GM23248 (cell line): ENCODE data around the gene REXO5. TPM values are rescaled to one million over a fixed set of nuclear protein-coding genes. Genes with fewer than 3 reads are reported as not detected.

ENCODE experiments used
- DNase-seq: peaks from one replicate; pipeline ENCODE4 v3.0.0-alpha.2; 2015
- H2AFZ ChIP-seq: fragments of 200-600 bp; sonication (generic); 2 replicates; pipeline ENCODE4 v1.6.1; 2016; ENCODE audit warnings: antibody characterized with exemption
- H3F3A ChIP-seq: fragments of 200-600 bp; sonication (generic); 2 replicates; pipeline ENCODE4 v1.6.1; 2016; ENCODE audit warnings: mild to moderate bottlenecking, antibody characterized with exemption, mixed run types; ENCODE audit not compliant: insufficient read depth
- H3K27ac ChIP-seq: fragments of 200-600 bp; sonication (generic); 2 replicates; pipeline ENCODE4 v1.5.1; 2016; ENCODE audit warnings: mild to moderate bottlenecking
- H3K27me3 ChIP-seq: fragments of 200-600 bp; sonication (generic); replicated peaks from 2 replicates; pipeline ENCODE4 v1.6.1; 2016; ENCODE audit warnings: mild to moderate bottlenecking; ENCODE audit not compliant: insufficient read depth
- H3K36me3 ChIP-seq: fragments of 200-600 bp; sonication (generic); 2 replicates; pipeline ENCODE4 v1.6.1; 2016; ENCODE audit warnings: low read depth, mild to moderate bottlenecking
- H3K4me1 ChIP-seq: fragments of 200-600 bp; sonication (generic); 2 replicates; pipeline ENCODE4 v1.6.1; 2016; ENCODE audit warnings: mild to moderate bottlenecking; ENCODE audit not compliant: insufficient read depth
- H3K4me2 ChIP-seq: fragments of 200-600 bp; sonication (generic); one replicate; pipeline ENCODE4 v1.6.1; 2016; ENCODE audit warnings: mild to moderate bottlenecking; ENCODE audit not compliant: unreplicated experiment
- H3K4me3 ChIP-seq: fragments of 200-600 bp; sonication (generic); 2 replicates; pipeline ENCODE4 v1.5.1; 2016; ENCODE audit warnings: mild to moderate bottlenecking
- H3K79me2 ChIP-seq: fragments of 200-600 bp; sonication (generic); 2 replicates; pipeline ENCODE4 v1.6.1; 2016; ENCODE audit warnings: mild to moderate bottlenecking; ENCODE audit not compliant: insufficient read depth
- H3K9ac ChIP-seq: fragments of 200-600 bp; sonication (generic); 2 replicates; pipeline ENCODE4 v1.6.1; 2016; ENCODE audit warnings: mild to moderate bottlenecking
- H3K9me2 ChIP-seq: fragments of 200-600 bp; sonication (generic); 2 replicates; pipeline ENCODE4 v1.6.1; 2016; ENCODE audit warnings: mixed run types, mild to moderate bottlenecking, moderate library complexity; ENCODE audit not compliant: insufficient read depth
- H3K9me3 ChIP-seq: fragments of 200-600 bp; sonication (generic); one replicate; pipeline ENCODE4 v1.6.1; 2017; ENCODE audit warnings: low read depth
- H4K20me1 ChIP-seq: fragments of 200-600 bp; sonication (generic); 2 replicates; pipeline ENCODE4 v1.6.0; 2016; ENCODE audit not compliant: insufficient read depth
- EZH2 ChIP-seq: fragments of 200-600 bp; sonication (generic); IDR thresholded peaks from 2 replicates; pipeline ENCODE4 v1.6.1; 2018; ENCODE audit warnings: antibody characterized with exemption, mild to moderate bottlenecking; ENCODE audit not compliant: insufficient read depth, poor library complexity, severe bottlenecking
- EZH2phosphoT487 ChIP-seq: fragments of 200-600 bp; sonication (generic); IDR thresholded peaks from 2 replicates; pipeline ENCODE4 v1.6.1; 2018; ENCODE audit warnings: antibody characterized with exemption, moderate library complexity, mild to moderate bottlenecking, low read depth; ENCODE audit not compliant: insufficient read depth
- WGBS, 2 experiments: methylation state at CpG; one replicate each; pipeline ENCODE4 v1.1.6; 2015 to 2017; ENCODE audit warnings: low lambda C conversion rate in 2 of 2, low coverage in 1 of 2; ENCODE audit errors: missing lambda C conversion rate in 2 of 2; 5-methylcytosine and 5-hydroxymethylcytosine counted together
- in situ Hi-C: fragments of 300-500 bp; cut with MboI; formaldehyde crosslinking; loops from 2 replicates; pipeline ENCODE4 v1.15.0; 2020
- polyA plus RNA-seq: library from polyadenylated mRNA; unstranded; fragments of >200 nt; fragmentation: Nextera tagmentation; extraction: Ambion mirVana; gene quantifications from 2 replicates; pipeline ENCODE4 v1.2.1, GENCODE V29; 2016
- total RNA-seq: library from RNA; depleted of rRNA; stranded (reverse); fragments of >200 nt; shearing (Covaris generic); gene quantifications from 2 replicates; pipeline ENCODE4 v1.2.3, GENCODE V29; 2014

REXO5 gene
- total and polyA plus RNA-seq, 2 experiments from 2014 or later = 3.5 to 7.0 TPM

DNA sequence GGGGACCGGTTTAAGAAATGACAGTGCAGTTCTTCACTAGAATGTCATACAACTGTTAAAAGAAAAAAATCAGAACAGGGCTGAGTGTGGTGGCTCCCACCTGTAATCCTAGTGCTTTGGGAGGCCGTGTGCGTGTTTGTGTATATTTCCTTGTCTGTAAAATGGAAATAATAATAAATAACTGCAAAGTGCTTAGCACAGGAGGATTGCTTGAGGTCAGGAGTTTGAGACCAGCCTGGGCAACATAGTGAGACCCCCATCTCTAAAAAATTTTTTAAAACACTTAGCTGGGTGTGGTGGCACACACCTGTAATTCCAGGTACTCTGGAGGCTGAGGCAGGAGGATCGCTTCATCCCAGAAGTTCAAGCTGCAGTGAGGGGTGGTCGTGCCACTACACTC, 40.0 kb upstream of the REXO5 start:
- Histone ChIP-seq H3K9me2 (no peaks in the 10 kb centered on the region), H3K27ac (no peak overlapping the region), H2AFZ (no peak overlapping the region), H4K20me1 (no peaks in the 10 kb centered on the region), H3K4me1 (no peaks in the 10 kb centered on the region), H3K27me3 (no peaks in the 10 kb centered on the region), H3K79me2 (no peaks in the 10 kb centered on the region), H3K4me2 (no peak overlapping the region), H3K9me3 (no peaks in the 10 kb centered on the region), H3F3A (no peaks in the 10 kb centered on the region), H3K36me3 (no peaks in the 10 kb centered on the region), H3K4me3 (no peak overlapping the region), H3K9ac (no peak overlapping the region)
- no peak for DNase-seq
- in situ Hi-C loops = no loop called here
- TF ChIP-seq EZH2phosphoT487 (no peak), EZH2 (no peak)
- WGBS, 2 experiments = 69 to 70% methylated on average over 5 of the region's 5 CpGs

DNA sequence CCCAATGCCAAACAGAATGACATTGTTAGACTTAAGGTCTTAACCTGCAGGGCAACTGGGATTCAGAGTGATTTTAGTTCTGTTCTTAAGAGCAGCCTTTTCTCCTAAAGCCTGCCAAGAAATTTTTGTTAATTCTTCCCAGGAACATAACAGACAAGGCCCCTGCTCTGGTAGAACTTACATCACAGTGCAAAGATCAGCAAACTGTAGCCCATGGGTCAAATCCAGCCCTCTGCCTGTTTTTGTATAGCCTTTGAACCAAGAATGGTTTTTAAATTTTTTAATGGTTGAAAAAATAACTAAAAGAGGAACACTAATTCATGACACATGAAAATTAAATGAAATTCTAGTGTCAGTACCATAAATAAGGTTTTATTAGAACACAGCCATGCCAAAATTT, 38.8 kb upstream of the REXO5 start:
- in situ Hi-C loops = no loop called here
- H3K9ac ChIP-seq = no peak overlapping the region
- H3K27ac ChIP-seq = no peak overlapping the region
- H3K9me3 ChIP-seq = no peaks in the 10 kb centered on the region
- no peaks in the 10 kb centered on the region for H3K27me3 ChIP-seq
- TF ChIP-seq EZH2phosphoT487 = no peak
- TF ChIP-seq EZH2 = no peak
- H3K9me2 ChIP-seq = no peaks in the 10 kb centered on the region
- no peak overlapping the region for H3K4me3 ChIP-seq
- DNase-seq = no peak
- H3K79me2 ChIP-seq = no peaks in the 10 kb centered on the region
- H3K4me2 ChIP-seq = no peak overlapping the region
- no peaks in the 10 kb centered on the region for H3F3A ChIP-seq
- H2AFZ ChIP-seq = no peak overlapping the region
- no peaks in the 10 kb centered on the region for H3K4me1 ChIP-seq
- H4K20me1 ChIP-seq = no peaks in the 10 kb centered on the region
- H3K36me3 ChIP-seq = no peaks in the 10 kb centered on the region

DNA sequence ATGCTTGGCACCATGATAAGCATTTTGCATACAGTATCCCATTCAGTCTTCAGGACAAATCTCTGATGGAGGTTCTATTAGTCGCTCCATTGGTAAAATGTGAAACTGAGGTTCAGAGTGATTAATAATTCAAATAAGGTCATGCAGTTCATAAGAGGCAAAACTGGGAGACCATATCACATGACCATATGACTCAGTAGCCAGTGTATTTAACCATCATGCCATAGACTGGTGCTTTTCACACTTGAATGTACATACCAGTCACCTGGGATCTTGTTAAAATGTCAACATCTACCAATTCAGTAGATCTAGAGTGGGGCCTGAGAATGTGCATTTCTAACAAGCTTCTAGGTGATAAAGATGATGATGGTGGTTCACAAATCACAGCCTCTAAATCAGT, 38.2 kb upstream of the REXO5 start:
- H3F3A ChIP-seq = no peaks in the 10 kb centered on the region
- H3K79me2 ChIP-seq = no peaks in the 10 kb centered on the region
- no peak overlapping the region for H3K4me2 ChIP-seq
- DNase-seq = no peak
- H3K27me3 ChIP-seq = no peaks in the 10 kb centered on the region
- no peaks in the 10 kb centered on the region for H4K20me1 ChIP-seq
- H3K4me1 ChIP-seq = no peaks in the 10 kb centered on the region
- no peaks in the 10 kb centered on the region for H3K9me3 ChIP-seq
- H3K9ac ChIP-seq = no peak overlapping the region
- H2AFZ ChIP-seq = no peak overlapping the region
- TF ChIP-seq EZH2phosphoT487 = no peak
- no peak for TF ChIP-seq EZH2
- in situ Hi-C loops = no loop called here
- no peak overlapping the region for H3K4me3 ChIP-seq
- 83 to 96% methylated on average over 1 of the region's 1 CpG for WGBS, 2 experiments
- no peaks in the 10 kb centered on the region for H3K9me2 ChIP-seq
- no peaks in the 10 kb centered on the region for H3K36me3 ChIP-seq
- H3K27ac ChIP-seq = no peak overlapping the region

DNA sequence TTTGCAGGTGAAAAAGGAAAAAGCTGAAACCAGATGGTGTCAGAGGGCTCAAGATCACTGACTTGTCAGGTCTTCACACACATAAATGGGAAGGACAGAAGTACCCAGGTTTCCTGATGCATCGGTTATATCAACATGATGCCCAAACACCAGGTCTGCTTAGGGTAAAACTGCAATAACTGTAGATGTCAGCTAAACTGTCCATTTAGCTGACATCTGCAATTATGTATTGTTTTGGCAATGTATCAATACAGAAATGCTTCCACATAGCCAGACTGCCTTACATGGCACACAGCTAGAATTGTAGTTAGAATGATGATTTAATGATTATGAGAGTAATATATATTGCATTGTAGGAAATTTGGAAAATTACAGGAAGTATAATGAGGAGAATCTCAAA, 37.5 kb upstream of the REXO5 start:
- no peaks in the 10 kb centered on the region for H3K4me1 ChIP-seq
- H3K4me2 ChIP-seq = no peak overlapping the region
- no peaks in the 10 kb centered on the region for H3K9me2 ChIP-seq
- H3K27ac ChIP-seq = no peak overlapping the region
- H3K36me3 ChIP-seq = no peaks in the 10 kb centered on the region
- no peaks in the 10 kb centered on the region for H3K9me3 ChIP-seq
- in situ Hi-C loops = no loop called here
- no peak for DNase-seq
- TF ChIP-seq EZH2 (no peak), EZH2phosphoT487 (no peak)
- H2AFZ ChIP-seq = no peak overlapping the region
- no peak overlapping the region for H3K4me3 ChIP-seq
- H3K9ac ChIP-seq = no peak overlapping the region
- H3K27me3 ChIP-seq = no peaks in the 10 kb centered on the region
- 0 to 8% methylated on average over 1 of the region's 1 CpG for WGBS, 2 experiments
- H3F3A ChIP-seq = no peaks in the 10 kb centered on the region
- H3K79me2 ChIP-seq = no peaks in the 10 kb centered on the region
- H4K20me1 ChIP-seq = no peaks in the 10 kb centered on the region

DNA sequence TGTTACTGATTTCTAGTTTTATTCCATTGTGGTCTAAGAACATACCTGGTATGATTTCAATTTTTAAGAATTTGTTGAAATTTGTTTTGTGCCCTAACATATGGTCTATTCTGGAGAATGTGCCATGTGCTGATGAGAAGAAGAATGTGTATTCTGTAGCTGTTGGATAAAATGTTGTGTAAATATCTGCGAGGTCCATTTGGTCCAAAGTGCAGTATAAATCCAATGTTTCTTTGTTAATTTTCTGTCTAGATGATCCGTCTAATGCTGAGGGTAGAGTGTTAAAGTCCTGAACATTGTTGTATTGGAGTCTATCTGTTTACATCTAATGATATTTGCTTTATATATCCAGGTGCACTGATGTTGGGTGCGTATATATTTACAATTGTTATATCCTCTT, 32.6 kb upstream of the REXO5 start:
- TF ChIP-seq EZH2phosphoT487 (no peak), EZH2 (no peak)
- no peaks in the 10 kb centered on the region for H3K9me3 ChIP-seq
- in situ Hi-C loops = no loop called here

More for the DNA sequence above, 32.6 kb upstream of the REXO5 start:
- WGBS, 2 experiments = 66 to 77% methylated on average over 3 of the region's 3 CpGs
- H3K4me1 ChIP-seq = no peaks in the 10 kb centered on the region
- no peak overlapping the region for H2AFZ ChIP-seq
- no peaks in the 10 kb centered on the region for H3F3A ChIP-seq
- no peaks in the 10 kb centered on the region for H3K79me2 ChIP-seq
- H3K4me2 ChIP-seq = no peak overlapping the region
- H3K9ac ChIP-seq = no peak overlapping the region
- H3K27ac ChIP-seq = no peak overlapping the region
- H3K36me3 ChIP-seq = no peaks in the 10 kb centered on the region
- H3K27me3 ChIP-seq = no peaks in the 10 kb centered on the region
- no peaks in the 10 kb centered on the region for H4K20me1 ChIP-seq
- H3K4me3 ChIP-seq = no peak overlapping the region
- H3K9me2 ChIP-seq = no peaks in the 10 kb centered on the region
- DNase-seq = no peak
